CD4-positive, CD25-positive, alpha-beta regulatory T cell (primary cell): ENCODE measurements around the gene PHACTR1. TPM values are rescaled to one million over a fixed set of nuclear protein-coding genes. Genes with fewer than 3 reads are reported as not detected.

Experiments used
- ATAC-seq, 2 donors: fragments of 150-1000 bp; cut with Tn5 transposase; one replicate each; pipeline ENCODE4 v1.10.0; 2021; ENCODE audit warnings: low read depth in 2 of 2, moderate number of reproducible peaks in 2 of 2, moderate library complexity in 1 of 2
- DNase-seq, 3 donors: peaks; one replicate each; pipeline versions ENCODE4 v3.0.0 to v3.0.0-alpha.2; 2012 to 2022; ENCODE audit warnings: mixed read lengths in 1 of 3
- H3K27ac ChIP-seq: one replicate; pipeline ENCODE4 v1.7.0; 2013; ENCODE audit warnings: mild to moderate bottlenecking, low read length; ENCODE audit not compliant: insufficient read depth, poor library complexity, severe bottlenecking
- H3K27me3 ChIP-seq: one replicate; pipeline ENCODE4 v1.7.0; 2013; ENCODE audit warnings: low read length; ENCODE audit not compliant: control insufficient read depth, insufficient read depth
- H3K36me3 ChIP-seq: one replicate; pipeline ENCODE4 v1.7.0; 2013; ENCODE audit warnings: mild to moderate bottlenecking, low read length, moderate library complexity; ENCODE audit not compliant: control insufficient read depth, insufficient read depth
- H3K4me1 ChIP-seq: 2 replicates; pipeline ENCODE4 v1.7.0; 2013; ENCODE audit warnings: mild to moderate bottlenecking, low read length; ENCODE audit not compliant: insufficient read depth, control insufficient read depth, poor library complexity, severe bottlenecking
- H3K4me3 ChIP-seq: one replicate; pipeline ENCODE4 v1.7.0; 2013; ENCODE audit warnings: low read depth, mild to moderate bottlenecking, low read length, moderate library complexity
- H3K9me3 ChIP-seq, 2 experiments: 1 replicate in 1 of 2; 2 replicates in 1 of 2; pipeline ENCODE4 v1.7.0; 2013; ENCODE audit warnings: low read length in 2 of 2, mild to moderate bottlenecking in 1 of 2, moderate library complexity in 1 of 2; ENCODE audit not compliant: control insufficient read depth in 2 of 2
- H3K27ac Mint-ChIP-seq, 3 donors: one replicate each; pipeline ENCODE4 v1.8.0; 2020 to 2022; ENCODE audit warnings: mild to moderate bottlenecking in 3 of 3, mixed read lengths in 3 of 3, moderate library complexity in 2 of 3
- H3K27me3 Mint-ChIP-seq: one replicate; pipeline ENCODE4 v1.8.0; 2022; ENCODE audit warnings: mild to moderate bottlenecking, mixed read lengths
- H3K36me3 Mint-ChIP-seq: one replicate; pipeline ENCODE4 v1.8.0; 2020; ENCODE audit warnings: mixed read lengths
- H3K4me1 Mint-ChIP-seq, 4 donors: one replicate each; pipeline ENCODE4 v1.8.0; 2020 to 2022; ENCODE audit warnings: mixed read lengths in 4 of 4, mild to moderate bottlenecking in 1 of 4
- H3K4me3 Mint-ChIP-seq, 4 donors: one replicate each; pipeline ENCODE4 v1.8.0; 2020 to 2022; ENCODE audit warnings: mild to moderate bottlenecking in 4 of 4, mixed read lengths in 4 of 4, moderate library complexity in 3 of 4
- H3K9me3 Mint-ChIP-seq, 7 donors: one replicate each; pipeline ENCODE4 v1.8.0; 2020 to 2022; ENCODE audit warnings: mixed read lengths in 7 of 7, mild to moderate bottlenecking in 3 of 7, moderate library complexity in 2 of 7
- polyA plus RNA-seq, 4 donors: library from polyadenylated mRNA; unstranded; fragments of 300-500 nt; fragmentation: Illumina TruSeq; gene quantifications; one replicate each; pipeline ENCODE4 v1.2.3, GENCODE V29; 2021
- total RNA-seq: library from RNA; stranded (reverse); gene quantifications from one replicate; pipeline ENCODE4 v1.2.3, GENCODE V29; 2022

The PHACTR1 gene
- total and polyA plus RNA-seq, 5 donors from 2014 or later, result 0.28 to 1.6 (median 0.38) TPM

DNA sequence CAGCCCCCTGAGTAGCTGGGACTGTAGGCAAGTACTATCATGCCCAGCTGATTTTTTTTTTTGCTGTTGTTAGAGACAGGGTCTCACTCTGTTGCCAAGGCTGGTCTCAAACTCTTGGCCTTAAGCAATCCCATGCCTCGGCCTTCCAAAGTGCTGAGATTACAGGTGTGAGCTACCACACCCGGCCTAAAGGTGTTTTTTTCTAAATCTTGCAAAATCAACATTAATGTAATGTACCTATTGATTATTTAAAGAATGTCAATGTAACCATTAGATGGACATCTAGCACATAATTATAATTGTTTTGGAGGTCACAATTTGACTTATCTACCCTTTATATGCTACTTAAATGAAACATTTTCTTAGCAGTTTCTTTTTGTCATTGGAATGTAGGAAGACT lies 126.1 kb downstream of the PHACTR1 start:
- Mint-ChIP-seq H3K9me3 (peaks cover 0 to 4% (median 1%) of the 10 kb centered on the region in 7 donors), H3K4me3 (no peak overlapping the region), H3K27ac (no peak overlapping the region), H3K36me3 (no peaks in the 10 kb centered on the region), H3K4me1 (no peaks in the 10 kb centered on the region), H3K27me3 (no peaks in the 10 kb centered on the region)
- no peak overlapping the region for H3K4me3 ChIP-seq
- no peaks in the 10 kb centered on the region for H3K27me3 ChIP-seq
- no peak overlapping the region for H3K27ac ChIP-seq
- H3K9me3 ChIP-seq, result peaks cover 2 to 3% of the 10 kb centered on the region in 2 experiments
- H3K36me3 ChIP-seq, result no peaks in the 10 kb centered on the region
- DNase-seq (no peak), ATAC-seq (no peak)
- H3K4me1 ChIP-seq, result no peaks in the 10 kb centered on the region

DNA sequence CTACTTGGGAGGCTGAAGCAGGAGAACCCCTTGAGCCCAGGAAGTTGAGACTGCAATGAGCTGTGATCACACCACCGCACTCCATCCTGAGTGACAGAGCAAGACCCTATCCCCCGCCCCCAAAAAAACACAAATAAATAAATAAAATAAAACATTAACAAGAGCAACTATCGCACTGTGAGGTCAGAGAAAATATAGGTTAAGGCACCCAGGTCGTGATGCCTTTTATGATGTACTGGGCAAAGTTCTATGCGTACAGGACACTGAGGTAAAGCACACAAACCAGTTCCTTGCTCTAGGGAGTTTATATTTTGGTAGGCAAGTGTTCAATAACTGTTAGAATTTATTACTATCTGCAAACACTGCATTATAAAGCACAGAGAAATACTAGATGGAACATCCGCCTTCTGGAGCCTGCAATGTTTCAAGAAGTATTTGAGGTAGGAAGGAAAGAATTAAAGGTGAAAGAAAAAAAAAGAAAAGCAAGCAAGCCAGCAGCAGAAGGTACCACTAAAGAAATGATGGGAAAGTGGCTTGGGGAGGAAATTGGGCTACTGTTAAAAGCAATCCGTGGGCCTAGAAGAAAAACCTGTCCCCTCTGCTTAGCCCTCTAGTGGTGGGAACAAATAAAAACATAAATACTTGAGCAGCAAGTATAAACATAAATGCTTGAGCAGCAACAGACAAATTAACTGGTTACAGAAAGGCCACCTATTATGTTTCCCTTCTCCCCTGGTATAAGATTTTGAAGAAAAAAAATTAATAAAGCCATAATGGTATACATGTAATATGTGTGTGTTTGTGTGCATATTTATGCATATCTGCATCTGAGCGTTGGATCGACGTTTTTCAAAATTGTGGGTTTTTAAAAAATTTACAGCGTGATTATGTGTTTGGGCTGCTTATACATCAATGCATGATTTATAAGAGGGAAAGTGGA lies 128.0 kb downstream of the PHACTR1 start:
- Histone ChIP-seq H3K9me3 (no peaks in the 10 kb centered on the region), H3K27me3 (no peaks in the 10 kb centered on the region), H3K4me3 (no peak overlapping the region), H3K36me3 (no peaks in the 10 kb centered on the region), H3K4me1 (no peaks in the 10 kb centered on the region), H3K27ac (no peak overlapping the region)
- H3K9me3 Mint-ChIP-seq, result peaks cover 0 to 1% (median 0%) of the 10 kb centered on the region in 7 donors
- H3K4me1 Mint-ChIP-seq, result no peaks in the 10 kb centered on the region
- no peak for ATAC-seq
- no peaks in the 10 kb centered on the region for H3K36me3 Mint-ChIP-seq
- DNase-seq, result peak in 1 of 3 donors; percentile 14
- no peaks in the 10 kb centered on the region for H3K27me3 Mint-ChIP-seq
- H3K27ac Mint-ChIP-seq, result no peak overlapping the region
- no peak overlapping the region for H3K4me3 Mint-ChIP-seq

DNA sequence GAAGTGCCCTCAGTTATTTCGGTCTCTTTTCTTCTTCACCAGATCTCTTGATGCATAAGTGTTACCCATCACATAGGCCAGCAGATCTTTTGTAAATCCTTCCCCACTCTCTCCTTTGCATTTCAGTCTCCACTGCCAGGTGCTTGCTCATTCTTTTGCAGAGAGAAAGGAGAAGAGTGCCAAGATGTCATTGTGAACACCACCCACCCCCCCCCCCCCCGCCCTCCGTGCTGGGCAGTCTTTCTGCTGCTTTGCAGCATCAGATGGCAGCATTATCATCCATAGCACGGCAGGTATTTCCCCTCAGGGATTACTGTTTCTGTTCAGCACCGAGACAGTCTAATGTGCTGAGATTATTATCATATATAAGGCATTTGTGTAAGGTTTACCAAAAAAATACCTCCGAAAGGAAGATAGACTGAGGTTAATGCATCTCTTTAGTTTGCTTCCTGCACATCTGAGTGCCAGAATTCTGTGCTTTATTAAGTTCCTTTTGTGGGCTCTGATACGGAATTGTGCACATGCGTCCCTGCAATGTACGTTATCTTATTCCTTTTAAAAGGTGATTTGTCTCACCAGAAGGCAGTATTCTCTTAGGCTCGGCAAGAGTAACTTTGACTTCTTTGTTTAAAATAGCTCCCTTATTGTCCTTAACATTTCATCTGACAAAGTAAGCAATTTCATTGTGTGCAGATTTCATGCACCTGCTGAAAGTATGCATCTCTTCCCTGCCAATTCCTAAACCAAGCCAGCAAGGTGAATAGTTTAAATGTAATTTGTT lies 128.8 kb downstream of the PHACTR1 start:
- no peak overlapping the region for H3K27ac Mint-ChIP-seq
- H3K36me3 ChIP-seq, result no peaks in the 10 kb centered on the region
- no peaks in the 10 kb centered on the region for H3K27me3 ChIP-seq
- H3K9me3 Mint-ChIP-seq, result peaks cover 0 to 1% (median 0%) of the 10 kb centered on the region in 7 donors
- H3K4me1 Mint-ChIP-seq, result no peaks in the 10 kb centered on the region
- no peaks in the 10 kb centered on the region for H3K27me3 Mint-ChIP-seq
- H3K36me3 Mint-ChIP-seq, result no peaks in the 10 kb centered on the region
- no peak overlapping the region for H3K4me3 Mint-ChIP-seq
- H3K4me1 ChIP-seq, result no peaks in the 10 kb centered on the region
- DNase-seq (no peak), ATAC-seq (no peak)
- H3K4me3 ChIP-seq, result no peak overlapping the region
- no peak overlapping the region for H3K27ac ChIP-seq
- H3K9me3 ChIP-seq, result no peaks in the 10 kb centered on the region

- H3K4me3 Mint-ChIP-seq, result no peak overlapping the region
- Histone ChIP-seq H3K36me3 (no peaks in the 10 kb centered on the region), H3K4me3 (no peak overlapping the region), H3K4me1 (no peaks in the 10 kb centered on the region), H3K27me3 (no peaks in the 10 kb centered on the region), H3K27ac (no peak overlapping the region), H3K9me3 (no peaks in the 10 kb centered on the region)
- H3K36me3 Mint-ChIP-seq, result no peaks in the 10 kb centered on the region
- peaks cover 0 to 2% (median 0%) of the 10 kb centered on the region in 7 donors for H3K9me3 Mint-ChIP-seq
- H3K27me3 Mint-ChIP-seq, result no peaks in the 10 kb centered on the region
- H3K4me1 Mint-ChIP-seq, result no peaks in the 10 kb centered on the region
- no peak overlapping the region for H3K27ac Mint-ChIP-seq
- no peak for ATAC-seq
- DNase-seq, result no peak
These were observed 132.6 kb downstream of the PHACTR1 start for GRCh38 chr6:12848964-12849808.

GRCh38 chr6:12849809-12850198 lies 133.2 kb downstream of the PHACTR1 start:
- H3K4me3 Mint-ChIP-seq, result no peak overlapping the region
- no peaks in the 10 kb centered on the region for H3K27me3 Mint-ChIP-seq
- H3K4me1 ChIP-seq, result no peaks in the 10 kb centered on the region
- no peaks in the 10 kb centered on the region for H3K36me3 Mint-ChIP-seq
- no peaks in the 10 kb centered on the region for H3K27me3 ChIP-seq
- no peaks in the 10 kb centered on the region for H3K9me3 ChIP-seq
- no peak overlapping the region for H3K4me3 ChIP-seq
- H3K9me3 Mint-ChIP-seq, result peaks cover 0 to 2% (median 0%) of the 10 kb centered on the region in 7 donors
- H3K27ac Mint-ChIP-seq, result no peak overlapping the region
- H3K36me3 ChIP-seq, result no peaks in the 10 kb centered on the region
- H3K4me1 Mint-ChIP-seq, result no peaks in the 10 kb centered on the region
- no peak for ATAC-seq
- DNase-seq, result no peak
- H3K27ac ChIP-seq, result no peak overlapping the region

GRCh38 chr6:12851123-12851695 lies 134.6 kb downstream of the PHACTR1 start:
- no peak overlapping the region for H3K4me3 Mint-ChIP-seq
- ATAC-seq, result no peak
- H3K27ac Mint-ChIP-seq, result no peak overlapping the region

GRCh38 chr6:12861603-12862002 lies 145.0 kb downstream of the PHACTR1 start:
- H3K4me1 Mint-ChIP-seq, result no peaks in the 10 kb centered on the region
- no peaks in the 10 kb centered on the region for H3K9me3 ChIP-seq
- H3K4me3 ChIP-seq, result no peak overlapping the region
- peaks cover 0 to 1% (median 0%) of the 10 kb centered on the region in 7 donors for H3K9me3 Mint-ChIP-seq
- H3K4me3 Mint-ChIP-seq, result no peak overlapping the region
- H3K27me3 Mint-ChIP-seq, result no peaks in the 10 kb centered on the region
- DNase-seq (no peak), ATAC-seq (no peak)
- H3K27ac ChIP-seq, result no peak overlapping the region
- no peaks in the 10 kb centered on the region for H3K4me1 ChIP-seq
- no peaks in the 10 kb centered on the region for H3K27me3 ChIP-seq
- H3K36me3 ChIP-seq, result no peaks in the 10 kb centered on the region
- no peak overlapping the region for H3K27ac Mint-ChIP-seq
- no peaks in the 10 kb centered on the region for H3K36me3 Mint-ChIP-seq

More at GRCh38 chr6:12851123-12851695, 134.6 kb downstream of the PHACTR1 start:
- DNase-seq, result no peak
- H3K9me3 ChIP-seq, result no peaks in the 10 kb centered on the region
- no peaks in the 10 kb centered on the region for H3K36me3 ChIP-seq
- no peak overlapping the region for H3K4me3 ChIP-seq
- H3K36me3 Mint-ChIP-seq, result no peaks in the 10 kb centered on the region
- peaks cover 0 to 2% (median 0%) of the 10 kb centered on the region in 7 donors for H3K9me3 Mint-ChIP-seq
- H3K27ac ChIP-seq, result no peak overlapping the region
- no peaks in the 10 kb centered on the region for H3K27me3 ChIP-seq
- H3K27me3 Mint-ChIP-seq, result no peaks in the 10 kb centered on the region
- H3K4me1 Mint-ChIP-seq, result no peaks in the 10 kb centered on the region
- no peaks in the 10 kb centered on the region for H3K4me1 ChIP-seq
